Right lobe of liver (tissue), 6 donors: ENCODE measurements around the gene GTSE1. TPM values are rescaled to one million over a fixed set of nuclear protein-coding genes. Genes with fewer than 3 reads are reported as not detected.

Source experiments
- ATAC-seq, 4 donors: fragments of 200-7000 bp; cut with Tn5 transposase; one replicate each; pipeline ENCODE4 v1.9.1; 2020; ENCODE audit warnings: mild to moderate bottlenecking in 4 of 4, moderate library complexity in 4 of 4
- DNase-seq, 3 donors: peaks; one replicate each; pipeline ENCODE4 v3.0.0-alpha.2; 2020
- H3K27ac ChIP-seq, 3 donors: fragments of 200-600 bp; one replicate each; pipeline ENCODE4 v1.8.0; 2022
- H3K27me3 ChIP-seq, 2 donors: fragments of 200-600 bp; one replicate each; pipeline ENCODE4 v1.8.0; 2022
- H3K36me3 ChIP-seq, 4 donors: fragments of 200-600 bp; sonication (generic) in 1 of 4; one replicate each; pipeline versions ENCODE4 v1.5.1 to v1.8.0; 2017 to 2022; ENCODE audit warnings: control low read depth in 1 of 4
- H3K4me1 ChIP-seq, 4 donors: fragments of 200-600 bp; sonication (generic) in 1 of 4; one replicate each; pipeline versions ENCODE4 v1.5.1 to v1.8.0; 2017 to 2022; ENCODE audit warnings: control low read depth in 1 of 4
- H3K4me3 ChIP-seq, 3 donors: fragments of 200-600 bp; one replicate each; pipeline ENCODE4 v1.8.0; 2022
- H3K9me3 ChIP-seq, 4 donors: fragments of 200-600 bp; sonication (generic) in 1 of 4; one replicate each; pipeline versions ENCODE4 v1.5.1 to v1.8.0; 2017 to 2022; ENCODE audit warnings: control low read depth in 1 of 4
- CTCF ChIP-seq, 4 donors: fragments of 200-600 bp in 3 of 4; fragments of 450-650 bp in 1 of 4; IDR thresholded peaks; one replicate each; pipeline versions ENCODE4 v1.5.1 to v1.8.0; 2016 to 2022; ENCODE audit warnings: antibody characterized with exemption in 4 of 4, mild to moderate bottlenecking in 2 of 4
- POLR2A ChIP-seq: fragments of 450-650 bp; IDR thresholded peaks from one replicate; pipeline ENCODE4 v1.6.1; 2017; ENCODE audit warnings: antibody characterized with exemption, mild to moderate bottlenecking
- WGBS: methylation state at CpG from one replicate; pipeline ENCODE4 v1.1.6; 2018; ENCODE audit warnings: low coverage, low lambda C conversion rate; ENCODE audit not compliant: insufficient coverage; ENCODE audit errors: missing lambda C conversion rate; 5-methylcytosine and 5-hydroxymethylcytosine counted together
- intact Hi-C, 2 donors: fragments of 100-400 bp; cut with DNase I; formaldehyde crosslinking; loops; one replicate each; pipeline versions ENCODE4 v1.11.2 to v1.14.1; 2022
- total RNA-seq, 6 experiments: library from RNA; depleted of rRNA in 2 of 6; stranded (reverse); fragments of >200 nt in 2 of 6; fragmentation: NEBNext Ultra II Directional in 3 of 6; extraction: Animal tissue kit (Norgen Biotek cat#: 25700) in 3 of 6; gene quantifications; one replicate each; pipeline versions ENCODE4 v1.1.0 to v1.2.4, GENCODE V29; 2016 to 2023
- donor health status: DM: no; HTN: yes; CAD: no.
- donor health status: DM: no; HTN: no; CAD: no.
- donor health status: DM: no; HTN: no; CAD: no.
- donor health status: DM: no; HTN: yes; CAD: no.
- donor health status: DM: no; HTN: yes; CAD: no.

GTSE1 gene
- total RNA-seq, 6 experiments from 2014 or later = 0.15 to 0.84 (median 0.52) TPM

- peak in 1 of 3 donors; percentile 54 for DNase-seq
Measured at GRCh38 chr22:46297151-46297812, 612 bp downstream of the GTSE1 start.

GRCh38 chr22:46299101-46299500 lies 2.4 kb downstream of the GTSE1 start:
- no peak for ATAC-seq
- intact Hi-C loops = no loop called here
- DNase-seq = no peak
- Histone ChIP-seq H3K9me3 (no peaks in the 10 kb centered on the region), H3K27ac (no peak overlapping the region), H3K4me3 (no peak overlapping the region), H3K27me3 (no peaks in the 10 kb centered on the region), H3K36me3 (no peaks in the 10 kb centered on the region), H3K4me1 (peaks cover 0 to 10% (median 4%) of the 10 kb centered on the region in 4 donors)
- 100% methylated on average over 12 of the region's 13 CpGs for WGBS
- TF ChIP-seq POLR2A (no peak), CTCF (IDR thresholded peaks at IDR 0.05) (no peak)

More at GRCh38 chr22:46297151-46297812, 612 bp downstream of the GTSE1 start:
- Histone ChIP-seq H3K4me1 (peaks cover 0 to 10% (median 4%) of the 10 kb centered on the region in 4 donors), H3K27me3 (no peaks in the 10 kb centered on the region), H3K36me3 (peaks cover 0 to 18% (median 8%) of the 10 kb centered on the region in 4 donors), H3K27ac (no peak overlapping the region), H3K4me3 (peak overlapping the region; percentile 44 to 59 (median 53)), H3K9me3 (no peaks in the 10 kb centered on the region)
- 3% methylated on average over 30 of the region's 32 CpGs for WGBS
- no peak for ATAC-seq
- intact Hi-C loops = no loop called here
- TF ChIP-seq POLR2A (no peak), CTCF (IDR thresholded peaks at IDR 0.05) (no peak)

- no peak for TF ChIP-seq POLR2A
- Histone ChIP-seq H3K4me3 (no peak overlapping the region), H3K9me3 (no peaks in the 10 kb centered on the region), H3K27me3 (no peaks in the 10 kb centered on the region), H3K36me3 (no peaks in the 10 kb centered on the region), H3K27ac (no peak overlapping the region), H3K4me1 (peaks cover 0 to 10% (median 4%) of the 10 kb centered on the region in 4 donors)
- ATAC-seq = no peak
- whole genome bisulfite sequencing = 85% methylated on average over 5 of the region's 7 CpGs
- no peak for DNase-seq
- intact Hi-C loops = no loop called here
Measured at GRCh38 chr22:46300491-46300890, 3.8 kb downstream of the GTSE1 start.

- ATAC-seq (no peak), DNase-seq (no peak)
- Histone ChIP-seq H3K27ac (no peak overlapping the region), H3K4me1 (no peaks in the 10 kb centered on the region), H3K36me3 (no peaks in the 10 kb centered on the region), H3K4me3 (no peak overlapping the region), H3K27me3 (no peaks in the 10 kb centered on the region), H3K9me3 (no peaks in the 10 kb centered on the region)
- WGBS = 90% methylated on average over 5 of the region's 7 CpGs
- intact Hi-C loops = no loop called here
- no peak for TF ChIP-seq POLR2A
- no peak for TF ChIP-seq CTCF (IDR thresholded peaks at IDR 0.05)
Measured at GRCh38 chr22:46303347-46303965, 6.8 kb downstream of the GTSE1 start.

- Histone ChIP-seq H3K27me3 (no peaks in the 10 kb centered on the region), H3K36me3 (no peaks in the 10 kb centered on the region), H3K4me1 (no peaks in the 10 kb centered on the region), H3K27ac (no peak overlapping the region), H3K4me3 (no peak overlapping the region), H3K9me3 (no peaks in the 10 kb centered on the region)
- intact Hi-C loops = no loop called here
- DNase-seq (no peak), ATAC-seq (no peak)
- 79% methylated on average over 7 of the region's 23 CpGs for WGBS
- TF ChIP-seq CTCF (IDR thresholded peaks at IDR 0.05) (no peak), POLR2A (no peak)
Measured at GRCh38 chr22:46308283-46308988, 11.8 kb downstream of the GTSE1 start.
